Daoy (cell line): Measurements from ENCODE around the gene IGF2R. TPM values are rescaled to one million over a fixed set of nuclear protein-coding genes. Genes with fewer than 3 reads are reported as not detected.

Source experiments
- DNase-seq: peaks from one replicate; pipeline ENCODE4 v3.0.0-alpha.2; 2015; ENCODE audit warnings: low read depth
- total RNA-seq: library from RNA; depleted of rRNA; stranded (reverse); fragments of >200 nt; shearing (Covaris generic); gene quantifications from 2 replicates; pipeline ENCODE4 v1.2.3, GENCODE V29; 2014

Gene IGF2R
- total RNA-seq, 1 experiment from 2014 or later: 41.1 TPM

DNA sequence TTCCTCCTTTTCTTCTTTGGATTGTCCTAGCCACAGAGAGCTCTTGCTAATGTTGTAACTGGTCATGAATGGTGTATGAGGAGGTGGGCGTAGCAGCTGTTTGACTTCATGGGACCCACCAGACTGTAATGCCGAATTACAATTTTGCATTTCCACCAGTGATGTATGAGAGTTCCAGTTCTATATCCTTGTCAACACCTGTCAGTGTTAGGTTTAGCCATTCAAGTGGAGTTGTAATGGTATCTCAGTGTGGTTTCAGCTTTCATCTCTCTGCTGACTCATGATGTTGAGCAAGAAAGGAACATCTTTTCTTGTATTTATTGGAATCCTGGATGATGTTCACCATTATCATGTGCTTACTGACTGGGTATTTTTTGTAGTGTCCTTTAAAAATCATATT lies 5.1 kb downstream of the IGF2R start:
- peak; percentile 59 for DNase-seq

DNA sequence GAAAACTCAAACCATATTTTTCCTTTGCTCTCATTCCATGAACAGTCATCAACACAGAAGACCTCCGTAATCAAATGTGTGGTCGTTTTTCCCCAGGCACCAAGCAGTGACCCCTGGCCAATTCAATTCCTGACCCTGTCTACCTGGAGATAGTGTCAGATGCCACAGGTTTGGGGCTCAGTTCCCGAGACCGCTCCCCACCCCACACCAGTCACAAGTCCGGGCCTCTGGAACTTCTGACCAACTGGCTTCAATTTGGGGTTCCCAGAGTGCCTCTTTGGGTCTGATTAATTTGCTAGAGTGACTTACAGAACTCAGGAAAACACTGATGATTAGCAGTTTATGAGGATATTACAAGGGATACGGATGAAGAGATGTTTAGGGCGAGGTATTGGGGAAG lies 6.0 kb downstream of the IGF2R start:
- DNase-seq: no peak

DNA sequence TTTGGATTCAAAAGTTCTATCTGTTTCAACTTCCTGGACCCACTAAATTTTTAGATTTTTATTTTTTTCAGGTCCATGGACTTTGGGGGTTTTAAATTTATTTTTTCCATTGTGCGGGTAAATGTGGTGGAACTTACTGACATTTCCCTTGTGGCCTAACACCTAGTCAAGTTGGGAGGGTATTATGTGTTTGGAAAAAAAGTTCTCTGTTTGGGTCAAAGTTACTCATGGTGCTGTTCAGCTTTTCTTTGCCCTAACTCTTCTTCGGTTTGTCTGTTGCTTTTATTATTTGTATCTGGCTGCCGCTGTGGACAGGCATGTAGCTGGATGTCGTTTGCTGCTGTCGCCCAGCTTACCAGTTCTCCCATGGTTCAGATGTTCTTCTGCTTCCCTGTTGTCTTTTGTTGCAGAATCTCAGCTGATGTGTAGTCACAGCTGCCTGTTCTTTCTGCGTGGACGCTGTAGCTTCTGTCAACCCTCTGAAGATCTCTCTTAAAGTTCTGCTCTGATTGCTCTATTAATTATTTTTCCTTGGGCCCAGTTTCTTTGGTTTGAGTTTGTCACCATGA lies 7.9 kb downstream of the IGF2R start:
- DNase-seq: no peak

DNA sequence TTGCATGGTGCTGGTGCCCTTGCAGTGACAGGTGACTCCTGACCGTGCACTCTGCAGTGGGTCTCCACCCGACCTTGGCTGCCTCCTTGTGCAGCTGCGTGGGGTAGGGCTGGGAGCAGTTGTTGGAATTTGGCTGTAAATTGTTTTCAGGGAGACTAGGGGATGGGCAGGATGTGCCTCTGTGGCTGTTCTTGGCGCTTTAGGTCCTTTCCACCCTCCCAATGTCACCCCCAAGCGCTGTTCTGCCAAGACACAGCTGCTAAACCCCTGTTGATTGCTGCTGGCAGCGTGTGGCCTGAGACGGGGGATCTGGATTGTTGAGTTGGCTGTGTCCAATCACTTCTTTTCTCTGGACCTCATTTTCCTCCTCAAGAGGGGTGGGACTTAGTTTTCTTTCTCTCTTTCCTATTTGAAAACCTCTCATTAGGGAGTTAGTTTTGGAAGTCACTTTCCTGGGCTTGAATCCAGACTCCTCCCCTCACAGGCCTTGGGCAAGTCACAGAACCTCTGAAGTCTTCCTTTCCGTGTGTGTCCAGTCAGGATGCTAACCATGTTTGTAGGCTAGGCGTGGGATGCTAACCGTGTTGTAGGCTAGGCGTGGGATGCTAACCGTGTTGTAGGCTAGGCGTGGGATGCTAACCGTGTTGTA lies 8.5 kb downstream of the IGF2R start:
- peak; percentile 44 for DNase-seq

DNA sequence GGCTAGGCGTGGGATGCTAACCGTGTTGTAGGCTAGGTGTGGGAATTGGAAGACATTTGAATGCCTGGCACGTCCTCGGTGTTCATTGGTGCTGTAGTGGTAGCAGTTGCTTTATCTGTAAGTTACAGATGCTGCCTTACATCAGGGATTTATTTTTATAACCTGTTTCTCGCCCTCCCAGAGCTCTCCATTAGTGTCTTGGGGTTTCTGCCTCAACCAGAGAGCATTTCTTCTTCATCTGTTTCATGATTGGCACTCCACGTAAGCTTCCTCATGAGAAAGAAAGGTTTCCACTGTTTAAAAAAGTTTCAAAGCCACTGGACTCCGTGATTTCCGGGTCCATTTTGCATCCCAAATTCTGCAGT lies 9.0 kb downstream of the IGF2R start:
- no peak for DNase-seq

DNA sequence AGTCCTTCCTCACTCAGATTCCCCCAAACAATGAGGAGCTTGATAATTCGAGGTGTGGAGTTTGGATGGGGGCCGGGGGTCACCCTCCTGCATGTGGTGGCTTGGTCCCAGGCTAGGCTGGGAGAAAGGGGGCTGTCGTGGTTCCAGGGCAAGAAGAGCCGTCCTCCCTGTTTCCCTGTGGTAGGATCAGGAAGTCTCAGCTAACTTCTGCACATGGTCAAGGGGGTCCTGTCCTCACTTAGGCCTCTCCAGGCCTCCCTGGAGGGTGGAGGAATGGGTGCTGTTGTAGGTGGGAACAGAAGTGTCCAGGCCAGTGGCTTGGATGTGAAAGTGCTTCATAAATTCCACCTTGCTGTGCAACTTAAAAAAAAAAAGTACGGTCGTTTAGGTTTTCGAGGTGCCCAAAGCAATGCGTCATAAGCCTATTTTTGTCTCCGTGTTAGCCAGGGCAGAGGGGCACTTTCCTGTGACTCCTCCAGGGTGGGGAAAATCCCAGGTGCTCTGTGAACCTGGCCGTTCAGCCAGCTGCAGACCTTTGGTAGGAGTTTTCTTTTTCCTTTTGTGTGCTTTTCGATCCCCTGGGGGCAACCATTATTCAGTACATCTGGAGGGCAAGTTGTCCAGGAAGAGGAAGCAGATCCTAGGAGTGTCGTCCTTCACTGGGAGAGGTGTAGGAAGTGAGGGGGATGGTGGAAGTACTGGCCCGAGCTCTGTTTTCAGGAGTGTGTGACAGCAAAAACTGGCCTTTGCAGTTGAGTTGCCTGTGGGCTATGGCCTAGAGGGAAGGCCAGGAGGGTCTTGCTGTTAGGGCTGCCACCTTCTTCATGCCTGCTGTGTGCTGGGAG lies 9.6 kb downstream of the IGF2R start:
- DNase-seq: peak; percentile 80

DNA sequence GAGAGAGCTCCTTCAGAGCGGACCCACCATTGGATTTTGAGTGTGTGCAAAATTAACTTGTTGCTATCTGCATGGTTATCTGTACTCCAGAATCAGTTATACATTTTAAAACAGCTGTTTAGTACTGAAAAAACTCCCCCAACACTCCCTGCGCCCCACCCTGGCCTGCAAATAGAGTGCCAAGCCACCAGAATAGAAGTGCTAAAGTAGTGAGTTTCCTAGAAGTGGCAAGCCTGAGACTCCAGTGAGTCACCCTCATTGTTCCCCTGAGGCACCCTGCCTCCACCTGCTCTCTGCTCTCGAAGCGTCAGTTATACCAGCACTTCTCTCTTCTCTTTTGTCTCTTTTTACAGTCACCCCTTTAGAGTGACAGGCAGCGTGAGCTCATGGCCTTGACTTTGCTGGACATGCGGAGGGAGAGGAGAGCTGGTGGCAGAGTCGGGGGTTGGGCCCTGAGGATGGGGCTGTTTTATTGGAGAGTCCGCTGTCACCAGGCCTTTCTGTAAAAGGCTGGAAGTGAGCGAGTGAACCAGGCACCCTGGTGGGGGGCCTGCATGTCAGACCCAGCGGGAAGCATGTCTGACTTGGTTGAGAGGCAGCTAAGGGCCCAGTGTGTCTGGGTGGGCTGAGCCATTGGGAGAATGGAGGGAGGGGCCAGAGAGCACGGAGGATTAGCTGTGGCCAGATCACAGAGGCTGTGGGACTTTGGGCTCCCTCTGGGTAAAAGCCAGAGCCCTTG lies 10.4 kb downstream of the IGF2R start:
- peak; percentile 89 for DNase-seq

DNA sequence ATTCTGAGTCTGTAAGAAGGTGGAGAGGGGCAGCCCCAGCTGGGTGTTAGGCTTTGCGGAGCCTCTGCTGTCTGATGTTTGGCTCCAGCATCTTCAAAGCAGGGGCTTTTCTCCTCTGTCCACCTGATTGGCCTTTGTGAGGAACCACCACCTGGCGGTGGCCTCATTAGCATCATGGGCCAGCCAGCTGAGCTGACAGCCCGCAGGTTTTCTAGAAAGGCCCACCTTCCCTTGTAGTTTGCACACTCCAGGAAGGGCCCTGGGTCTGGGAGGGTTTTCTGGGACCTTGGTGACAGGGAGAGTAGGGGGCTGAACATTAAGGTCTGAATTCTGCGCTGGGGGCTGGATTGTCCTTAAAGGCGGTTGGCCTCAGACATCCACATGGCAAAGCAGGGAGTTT lies 11.6 kb downstream of the IGF2R start:
- no peak for DNase-seq

DNA sequence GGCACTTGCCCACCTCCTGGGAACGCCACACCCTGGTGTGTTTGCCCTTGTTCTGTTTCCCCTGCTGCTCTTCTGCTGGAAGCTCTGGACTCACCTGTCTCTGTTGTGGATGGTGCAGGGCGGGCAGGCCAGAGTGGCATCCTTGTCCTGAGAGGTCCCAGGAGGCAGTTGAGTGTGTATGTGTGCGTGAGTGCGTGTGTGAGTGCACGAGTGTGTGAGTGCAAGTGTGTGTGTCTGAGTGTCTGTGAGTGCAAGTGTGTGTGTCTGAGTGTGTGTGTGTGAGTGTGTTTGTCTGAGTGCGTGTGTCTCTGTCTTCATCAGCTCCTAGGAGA lies 12.2 kb downstream of the IGF2R start:
- DNase-seq: no peak

DNA sequence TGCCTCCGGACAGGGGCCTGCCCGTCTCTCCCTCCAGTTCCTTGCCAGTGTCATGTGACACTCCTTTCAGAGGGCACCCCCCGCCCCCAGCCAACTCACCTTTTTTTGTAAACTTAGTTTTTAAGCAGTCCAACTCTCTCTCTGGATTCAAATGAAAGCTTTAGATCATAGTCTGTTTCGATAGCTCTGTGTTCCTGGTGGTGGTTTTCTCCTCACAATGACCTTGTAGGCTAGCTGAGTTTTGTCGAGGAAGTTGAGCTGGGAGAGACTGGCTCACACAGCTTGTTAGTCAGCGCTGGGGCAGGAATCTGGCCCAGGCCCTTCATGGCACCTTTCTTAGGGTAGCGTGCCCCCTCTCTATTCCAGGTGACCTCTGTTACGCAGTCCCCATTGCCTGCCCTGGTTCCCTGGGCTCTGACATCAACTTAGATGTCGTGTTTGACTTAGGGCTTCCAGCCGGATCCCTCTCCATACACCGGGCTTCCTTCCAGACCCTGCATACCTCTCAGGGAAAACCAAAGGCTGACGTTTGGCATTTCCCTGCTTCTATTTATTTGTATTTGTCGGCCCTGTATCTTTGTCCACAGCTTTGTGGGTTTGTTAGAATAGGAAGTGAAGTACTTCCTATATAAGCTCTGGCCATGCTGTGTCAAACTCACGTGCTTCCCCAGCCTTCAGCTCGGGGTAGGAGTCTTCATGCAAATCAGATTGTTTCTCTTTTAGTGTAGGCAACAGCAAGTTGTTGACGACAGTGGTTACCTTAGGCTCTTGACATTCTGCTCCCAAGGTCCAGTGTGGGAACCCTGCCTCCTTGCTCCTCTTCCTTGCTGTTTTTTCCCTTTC lies 12.7 kb downstream of the IGF2R start:
- peak; percentile 65 for DNase-seq

DNA sequence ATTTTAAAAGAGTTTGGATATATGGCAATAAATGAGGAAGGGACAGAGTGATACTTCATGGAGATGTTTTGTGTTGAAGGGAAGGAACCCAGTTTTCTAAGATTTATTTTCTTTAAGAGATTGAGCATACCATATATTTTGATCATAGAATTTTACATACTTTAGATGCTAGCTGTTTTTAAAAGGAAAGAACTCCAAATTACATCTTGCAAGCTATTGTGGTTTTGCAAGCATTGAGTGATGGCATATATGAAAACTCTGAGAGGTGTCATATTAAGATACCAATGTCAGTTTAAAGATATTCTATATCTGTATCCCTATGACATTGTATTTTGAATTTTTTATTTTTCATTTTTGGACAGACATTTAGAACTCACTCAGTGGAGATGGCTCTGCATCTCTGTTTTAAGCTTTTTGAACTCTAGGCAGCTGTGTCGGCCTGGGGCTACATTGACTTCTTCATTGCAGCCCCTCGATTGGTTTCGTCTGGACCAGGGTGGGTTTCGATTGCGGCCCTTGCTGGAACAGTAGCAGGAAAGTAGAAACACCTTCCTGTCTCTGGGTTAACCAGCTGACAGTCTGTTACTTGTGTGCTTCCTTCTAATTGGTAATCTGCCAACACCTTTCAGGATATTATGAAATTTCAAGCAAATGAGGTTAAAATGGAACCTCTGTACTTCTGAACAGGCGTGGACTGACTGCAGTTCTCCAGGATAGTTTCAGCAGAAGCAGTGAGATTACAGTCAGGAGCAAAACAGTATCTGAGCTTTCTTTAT lies 14.0 kb downstream of the IGF2R start:
- no peak for DNase-seq

DNA sequence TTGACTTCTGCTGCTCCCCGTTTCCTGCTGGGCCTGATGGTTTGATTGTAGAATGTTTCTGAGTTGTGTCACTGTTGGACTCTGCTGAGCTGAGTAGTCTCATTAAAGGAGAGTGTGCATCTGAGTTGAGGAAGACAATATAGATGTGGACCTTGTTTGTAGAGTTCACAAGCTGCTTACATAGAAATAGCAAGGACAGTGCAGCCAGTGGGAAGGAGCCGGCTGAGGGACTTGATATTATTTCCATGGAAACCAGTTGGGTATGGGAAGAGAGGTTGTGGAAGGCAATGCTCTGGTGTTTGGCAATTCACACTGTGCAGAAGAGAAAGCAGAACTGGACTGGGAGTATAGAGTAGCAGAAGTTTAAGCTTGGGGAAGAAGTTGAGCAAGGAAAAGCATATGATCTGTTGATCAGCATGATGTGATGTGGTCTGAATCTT lies 14.8 kb downstream of the IGF2R start:
- no peak for DNase-seq

DNA sequence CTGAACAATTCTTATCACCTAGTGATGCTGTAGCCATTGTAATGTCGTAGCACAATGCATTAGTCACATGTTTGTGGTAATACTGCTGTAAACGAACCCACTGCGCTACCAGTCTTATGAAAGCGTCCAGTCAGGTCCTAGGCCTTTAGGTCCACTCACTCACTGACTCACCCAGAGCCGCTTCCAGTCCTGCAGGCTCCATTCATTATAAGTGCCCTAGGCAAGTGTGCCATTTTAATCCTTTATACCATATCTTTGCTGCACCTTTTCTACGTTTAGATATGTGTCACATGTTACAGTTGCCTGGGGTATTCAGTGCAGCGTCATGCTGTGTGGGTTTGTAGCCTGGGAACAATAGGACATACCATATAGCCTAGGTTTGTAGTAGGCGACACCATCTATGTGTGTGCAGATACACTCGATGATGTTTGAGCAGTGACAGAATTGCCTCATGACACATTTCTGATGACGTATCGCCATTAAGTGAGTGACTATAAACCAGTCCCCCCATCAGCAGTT lies 15.4 kb downstream of the IGF2R start:
- peak; percentile 84 for DNase-seq

DNA sequence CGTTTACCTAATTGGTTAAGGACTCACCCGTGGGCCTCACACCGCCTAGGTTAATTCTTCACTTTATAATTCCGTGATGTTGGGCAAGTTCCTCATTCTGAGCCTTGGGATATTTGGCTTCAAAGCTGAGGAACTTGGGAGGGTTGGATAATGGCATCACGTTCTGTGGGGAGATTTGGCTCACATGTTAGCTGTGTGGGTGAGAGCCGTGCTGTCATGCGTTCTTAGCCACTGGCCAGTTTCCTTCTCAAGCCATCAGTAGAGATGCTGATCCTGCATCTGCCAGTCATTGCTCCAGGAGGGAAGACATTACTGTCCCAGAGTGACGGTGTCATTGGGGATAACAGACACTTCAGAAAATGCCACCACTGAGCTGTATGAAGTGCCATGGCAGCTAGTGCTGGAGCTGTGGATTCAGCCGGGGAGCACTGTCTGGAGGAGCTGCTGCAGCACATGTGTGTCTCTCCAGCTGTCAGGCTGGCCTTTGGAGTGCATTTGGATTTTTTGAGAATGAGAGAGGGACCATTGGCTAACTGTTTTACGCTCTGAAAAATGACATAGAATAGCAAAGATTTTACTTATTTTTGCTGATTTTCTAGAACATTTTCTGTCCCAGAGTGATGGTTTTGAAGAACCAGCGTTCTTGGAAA lies 16.5 kb downstream of the IGF2R start:
- DNase-seq: no peak

DNA sequence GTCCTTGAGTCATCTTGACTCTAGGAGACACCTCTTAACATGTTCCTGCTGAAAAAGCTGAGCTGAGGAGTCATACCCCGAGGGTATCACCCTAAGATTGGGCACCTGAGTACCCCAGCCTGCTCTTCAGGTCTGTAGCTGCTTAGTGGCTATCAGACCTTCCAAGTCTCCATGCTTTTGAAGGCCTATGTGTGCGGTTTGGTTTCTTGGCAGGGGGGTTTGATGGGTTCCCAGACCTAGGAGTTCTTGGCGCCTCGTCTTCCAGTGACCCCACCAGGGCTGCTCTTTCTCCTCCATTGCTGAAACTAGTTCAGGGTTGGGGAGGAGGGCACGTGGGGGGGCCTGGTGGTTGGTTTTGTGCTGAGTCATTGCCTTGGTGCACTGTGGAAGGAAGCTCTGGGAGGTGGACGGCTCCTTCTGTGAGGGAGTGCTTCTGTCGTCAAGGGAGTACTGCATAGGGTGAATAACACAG lies 20.1 kb downstream of the IGF2R start:
- DNase-seq: peak; percentile 75

DNA sequence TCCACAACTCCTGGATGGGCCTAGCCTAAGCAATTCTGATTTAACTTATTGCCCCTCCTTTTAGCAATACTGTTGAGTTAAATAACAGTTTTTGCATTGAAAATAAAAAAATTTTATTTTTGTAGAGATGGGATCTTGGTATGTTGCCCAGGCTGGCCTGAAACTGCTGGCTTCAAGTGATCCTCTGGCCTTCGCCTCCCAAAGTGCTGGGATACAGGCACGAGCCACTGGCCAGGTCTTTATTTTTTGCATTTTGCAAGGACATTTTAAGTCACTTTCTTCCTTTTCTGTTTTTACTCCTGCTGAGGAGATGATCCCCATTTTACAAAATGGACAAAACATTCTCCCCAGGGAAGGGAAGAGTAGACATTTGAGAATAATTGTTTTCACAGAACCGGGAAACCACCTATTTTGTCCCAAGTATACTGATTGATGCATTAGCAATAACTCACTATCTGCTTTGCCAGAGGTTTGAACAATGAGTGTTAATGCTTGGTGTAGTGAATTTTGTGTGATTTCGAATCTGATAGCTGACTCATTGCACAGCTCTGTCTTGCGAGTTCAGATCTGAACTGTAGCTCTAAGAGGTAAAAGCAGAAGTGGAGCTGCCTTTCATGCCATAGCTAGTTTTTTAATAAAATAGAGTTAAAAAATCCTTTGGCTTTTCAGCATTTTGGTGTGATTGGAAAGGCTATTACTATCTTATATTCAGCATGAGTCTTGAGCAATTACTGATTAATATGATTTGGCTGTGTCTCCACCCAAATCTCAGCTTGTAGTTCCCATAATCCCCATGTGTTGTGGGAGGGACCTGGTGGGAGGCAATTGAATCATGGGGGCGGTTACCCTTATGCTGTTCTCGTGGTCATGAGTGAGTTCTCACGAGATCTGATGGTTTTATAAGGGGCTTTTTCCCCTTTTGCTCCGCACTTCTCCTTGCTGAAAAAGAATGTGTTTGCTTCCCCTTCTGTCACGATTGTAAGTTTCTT lies 20.9 kb downstream of the IGF2R start:
- no peak for DNase-seq

DNA sequence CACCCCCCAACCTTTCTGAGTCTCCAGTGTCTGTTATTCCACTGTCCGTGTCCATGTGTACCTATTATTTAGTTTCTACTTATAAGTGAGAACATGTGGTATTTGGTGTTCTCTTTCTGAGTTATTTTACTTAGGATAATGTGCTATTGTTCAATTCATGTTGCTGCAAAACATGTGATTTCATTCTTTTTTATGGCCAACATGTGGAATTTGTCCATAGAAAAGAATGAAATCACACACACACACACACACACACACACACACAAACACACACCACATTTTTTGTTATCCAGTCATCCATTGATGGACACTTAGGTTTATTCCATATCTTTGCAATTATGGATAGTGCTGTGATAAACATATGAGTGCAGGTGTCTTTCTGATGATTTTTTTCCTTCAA lies 23.5 kb downstream of the IGF2R start:
- DNase-seq: no peak

DNA sequence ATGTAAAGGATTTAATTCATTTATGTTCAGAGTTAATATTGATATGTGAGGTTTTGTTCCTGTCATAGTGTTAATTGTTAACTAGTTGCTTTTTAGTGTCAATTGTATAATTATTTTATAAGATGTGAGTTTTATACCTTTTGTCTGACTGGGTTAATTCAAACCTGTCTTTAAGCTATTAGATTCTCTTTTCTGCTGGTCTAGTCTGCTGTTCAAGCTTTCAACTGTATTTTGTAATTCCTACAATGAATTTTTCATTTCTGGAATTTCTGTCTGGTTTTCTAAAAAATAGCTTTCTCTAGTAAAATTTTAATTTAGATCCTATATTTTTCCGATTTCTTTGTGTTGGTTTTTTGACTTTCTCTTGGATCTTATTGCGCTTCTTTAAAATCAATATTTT lies 26.5 kb downstream of the IGF2R start:
- no peak for DNase-seq
